GM20000 (cell line): ENCODE data around the gene ZNF143.
A peak's percentile ranks its signal among the peaks of the same experiment; 100 is the strongest.

ENCODE experiments used
- DNase-seq: peaks from one replicate; pipeline ENCODE4 v3.0.0; 2012; ENCODE audit warnings: low spot score
- CTCF ChIP-seq: IDR thresholded peaks from 2 replicates; pipeline ENCODE4 v1.5.1; 2012; ENCODE audit warnings: mild to moderate bottlenecking, control low read depth; ENCODE audit errors: extremely low read depth, missing control alignments

The ZNF143 gene

GRCh38 chr11:9561279-9561982 lies 100.6 kb downstream of the ZNF143 start:
- DNase-seq: no peak
- no peak for TF ChIP-seq CTCF

GRCh38 chr11:9562716-9563115 lies 101.9 kb downstream of the ZNF143 start:
- DNase-seq: no peak
- no peak for TF ChIP-seq CTCF

GRCh38 chr11:9563196-9563730 lies 102.5 kb downstream of the ZNF143 start:
- no peak for TF ChIP-seq CTCF
- no peak for DNase-seq

GRCh38 chr11:9565822-9566560 lies 105.2 kb downstream of the ZNF143 start:
- peak; percentile 76 for DNase-seq
- TF ChIP-seq CTCF: no peak

GRCh38 chr11:9566561-9567063 lies 105.8 kb downstream of the ZNF143 start:
- TF ChIP-seq CTCF: no peak
- no peak for DNase-seq

GRCh38 chr11:9567401-9567800 lies 106.6 kb downstream of the ZNF143 start:
- no peak for TF ChIP-seq CTCF
- no peak for DNase-seq

GRCh38 chr11:9568161-9568853 lies 107.5 kb downstream of the ZNF143 start:
- TF ChIP-seq CTCF: no peak

More at GRCh38 chr11:9568161-9568853, 107.5 kb downstream of the ZNF143 start:
- DNase-seq: no peak
